Left colon (tissue), 2 donors: ENCODE results near the gene BRCA1. TPM values are rescaled to one million over a fixed set of nuclear protein-coding genes. Genes with fewer than 3 reads are reported as not detected.
"Not testable (repeated sequence)": the region's sequence is repeated elsewhere in the genome, so short reads cannot be mapped to it uniquely, and the experiment has no call there.

ENCODE experiments used
- ATAC-seq: fragments of 200-7000 bp; cut with Tn5 transposase; one replicate; pipeline ENCODE4 v1.9.1; 2020; ENCODE audit warnings: mild to moderate bottlenecking, moderate library complexity
- DNase-seq, 2 donors: peaks; one replicate each; pipeline ENCODE4 v3.0.0-alpha.2; 2020
- intact Hi-C, 2 donors: fragments of 100-400 bp; cut with DNase I in 1 of 2; cut with micrococcal nuclease in 1 of 2; formaldehyde crosslinking; loops; one replicate each; pipeline versions ENCODE4 v1.11.2 to v1.14.0; 2022; cut with DNase I, micrococcal nuclease
- total RNA-seq, 2 donors: library from RNA; stranded (reverse); fragmentation: NEBNext Ultra II Directional; extraction: Animal tissue kit (Norgen Biotek cat#: 25700); gene quantifications; one replicate each; pipeline ENCODE4 v1.2.1, GENCODE V29; 2021
- donor health status: DM: no; HTN: no; CAD: no.
- donor health status: DM: yes; HTN: yes; CAD: no.

BRCA1 gene
- total RNA-seq, 2 donors from 2014 or later: 7.0 to 10.3 TPM

DNA sequence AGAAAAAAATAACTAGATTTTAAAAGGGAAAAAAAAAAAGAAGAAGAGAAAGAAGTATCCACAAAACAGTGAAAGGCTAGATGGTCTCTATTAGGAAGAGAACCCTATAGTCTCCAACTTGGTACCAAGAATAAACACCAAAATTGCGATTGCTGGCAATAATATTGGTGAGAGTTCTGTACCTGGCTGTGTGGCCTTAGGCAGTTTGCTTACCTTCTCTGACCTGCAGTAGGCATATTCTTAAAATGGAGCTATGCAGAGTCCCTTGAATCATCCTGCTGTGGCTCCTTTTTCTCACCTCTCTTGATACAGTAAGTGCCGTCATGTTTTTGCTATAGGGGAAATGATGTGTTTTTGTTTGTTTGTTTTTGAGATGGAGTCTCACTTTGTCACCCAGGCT lies 35.1 kb downstream of the BRCA1 start:
- intact Hi-C loops: no loop called here
- ATAC-seq (no peak), DNase-seq (no peak)

DNA sequence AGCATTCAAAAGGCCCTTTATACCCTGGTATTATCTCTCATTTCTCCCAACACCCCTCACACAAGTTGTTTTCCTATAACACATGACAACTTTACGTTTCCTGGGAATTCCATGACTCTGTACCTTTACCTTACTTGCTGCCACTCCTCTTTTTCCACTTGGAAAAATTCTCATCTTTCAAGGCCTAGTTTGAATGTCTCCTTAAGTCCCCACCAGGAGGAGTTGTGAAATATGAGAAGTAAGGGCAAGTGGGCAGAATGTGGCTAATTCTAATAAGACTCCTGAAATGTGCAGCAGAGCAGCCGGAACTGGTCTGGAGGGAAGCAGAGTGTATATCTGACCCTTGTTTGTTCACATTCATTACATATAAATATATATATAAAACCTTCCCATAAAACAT lies 39.7 kb downstream of the BRCA1 start:
- intact Hi-C loops: no loop called here
- ATAC-seq (no peak), DNase-seq (no peak)

DNA sequence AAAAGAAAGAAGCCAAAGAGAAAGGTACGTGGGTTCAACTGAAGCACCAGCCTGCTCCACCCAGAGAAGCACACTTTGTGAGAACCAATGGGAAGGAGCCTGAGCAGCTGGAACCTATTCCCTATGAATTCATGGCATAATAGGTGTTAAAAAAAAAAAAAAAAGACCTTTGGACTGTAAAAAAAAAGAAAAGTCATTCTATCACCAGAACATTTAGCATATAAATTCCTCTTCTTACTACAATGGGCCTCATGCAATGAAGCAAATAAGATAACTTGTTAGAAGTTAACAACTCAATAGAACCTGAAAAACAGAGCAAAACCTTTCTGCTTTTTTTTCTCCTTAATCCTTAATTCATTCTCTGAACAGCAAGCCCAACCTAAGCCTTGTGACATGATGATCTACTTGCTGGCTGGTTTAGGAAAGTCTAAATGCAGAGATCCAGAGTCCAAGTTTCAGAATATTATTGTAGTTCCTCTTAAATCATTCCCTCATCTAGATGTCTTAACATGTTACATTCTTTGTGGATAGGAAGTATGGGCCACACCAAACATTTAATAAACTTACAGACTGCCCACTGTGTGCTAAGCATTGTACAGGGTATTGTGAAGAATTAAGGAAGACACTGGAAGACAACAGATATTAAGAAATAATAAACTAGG lies 45.4 kb downstream of the BRCA1 start:
- DNase-seq (peak; percentile 9 to 41), ATAC-seq (peak; percentile 84)
- intact Hi-C loops: no loop called here

DNA sequence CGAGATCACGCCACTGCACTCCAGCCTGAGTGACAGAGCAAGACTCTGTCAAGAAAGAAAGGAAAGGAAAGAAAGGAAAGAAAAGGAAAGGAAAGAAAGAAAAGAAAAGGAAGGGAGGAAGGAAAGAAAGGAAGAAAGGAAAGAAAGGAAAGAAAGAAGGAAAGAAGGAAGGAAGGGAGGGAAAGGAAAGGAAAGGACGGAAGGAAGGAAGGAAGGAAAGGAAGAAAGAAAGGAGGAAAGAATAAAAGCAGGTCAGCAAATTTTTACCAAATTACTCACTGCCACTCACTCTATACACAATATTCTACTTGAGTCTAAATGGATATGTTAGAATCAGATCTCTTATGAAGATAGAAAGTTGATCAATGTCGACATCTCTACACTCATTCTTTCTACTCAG lies 50.3 kb downstream of the BRCA1 start:
- ATAC-seq (no peak), DNase-seq (no peak)
- intact Hi-C loops: no loop called here

- ATAC-seq: no peak
- DNase-seq: no peak
- intact Hi-C loops: no loop called here
Measured at GRCh38 chr17:43070872-43071271, 54.3 kb downstream of the BRCA1 start.

- intact Hi-C loops: no loop called here
- DNase-seq (no peak), ATAC-seq (no peak)
Measured at GRCh38 chr17:43070257-43070656, 54.9 kb downstream of the BRCA1 start.

GRCh38 chr17:43069368-43069898 lies 55.7 kb downstream of the BRCA1 start:
- no peak for DNase-seq
- no peak for ATAC-seq
- intact Hi-C loops: no loop called here

GRCh38 chr17:43068570-43069367 lies 56.4 kb downstream of the BRCA1 start:
- DNase-seq (no peak), ATAC-seq (no peak)
- intact Hi-C loops: no loop called here

- intact Hi-C loops: no loop called here
- DNase-seq (no peak), ATAC-seq (no peak)
Measured at GRCh38 chr17:43062984-43063638, 62.1 kb downstream of the BRCA1 start.

DNA sequence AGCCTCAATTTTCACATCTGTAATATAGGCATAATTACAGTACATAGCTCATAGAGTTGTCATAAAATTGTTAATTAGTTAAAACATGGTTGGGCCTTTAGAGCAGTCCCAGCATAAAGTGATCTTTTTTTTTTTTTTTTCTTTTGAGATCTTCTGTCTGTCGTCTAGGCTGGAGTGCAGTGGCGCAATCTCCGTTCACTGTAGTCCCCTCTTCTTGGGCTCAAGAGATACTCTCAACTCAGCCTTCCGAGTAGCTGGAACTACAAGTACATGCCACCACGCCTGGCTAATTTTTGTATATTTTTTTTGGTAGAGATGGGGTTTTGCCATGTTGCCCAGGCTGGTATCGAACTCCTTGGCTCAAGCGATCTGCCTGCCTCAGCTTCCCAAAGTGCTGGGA lies 69.1 kb downstream of the BRCA1 start:
- ATAC-seq (no peak), DNase-seq (no peak)
- intact Hi-C loops: no loop called here

DNA sequence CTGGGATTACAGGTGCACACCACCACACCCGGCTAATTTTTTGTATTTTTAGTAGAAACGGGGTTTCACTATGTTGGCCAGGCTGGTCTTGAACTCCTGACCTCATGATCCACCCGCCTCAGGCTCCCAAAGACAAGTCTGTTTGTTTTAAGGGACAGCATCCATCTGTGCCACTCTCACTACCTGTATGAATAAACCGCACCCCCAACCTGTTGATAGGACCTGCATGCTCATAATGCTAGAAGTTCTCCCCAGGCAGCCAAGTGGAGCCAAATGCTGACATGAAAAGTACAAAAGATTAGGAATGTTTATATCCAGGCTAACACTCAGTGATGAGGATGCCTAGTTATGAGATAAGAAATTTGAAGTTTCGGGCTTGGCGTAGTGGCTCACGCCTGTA lies 72.2 kb downstream of the BRCA1 start:
- intact Hi-C loops, DNase-seq, ATAC-seq: not testable (repeated sequence)

DNA sequence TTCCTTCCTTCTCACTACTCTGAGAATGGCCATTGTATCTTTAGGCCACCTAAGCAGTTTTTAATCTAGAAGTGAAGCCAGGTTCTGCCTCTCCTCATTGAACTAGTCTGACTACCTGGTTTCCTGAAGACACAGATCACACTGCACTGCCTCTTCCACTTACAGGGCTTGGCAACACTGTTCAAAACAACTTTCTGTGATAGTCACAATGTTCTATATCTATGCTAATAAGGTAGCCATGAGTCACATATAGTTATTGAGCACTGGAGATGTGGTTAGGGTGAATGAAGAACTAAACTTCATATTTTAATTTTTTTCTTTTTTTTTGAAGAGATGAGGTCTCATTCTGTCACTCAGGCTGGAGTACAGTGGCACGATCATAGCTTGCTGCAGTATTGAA lies 73.2 kb downstream of the BRCA1 start:
- DNase-seq (no peak), ATAC-seq (no peak)
- intact Hi-C loops: no loop called here

- intact Hi-C loops: no loop called here
- ATAC-seq (no peak), DNase-seq (no peak)
Measured at GRCh38 chr17:43044024-43044423, 81.1 kb downstream of the BRCA1 start.

DNA sequence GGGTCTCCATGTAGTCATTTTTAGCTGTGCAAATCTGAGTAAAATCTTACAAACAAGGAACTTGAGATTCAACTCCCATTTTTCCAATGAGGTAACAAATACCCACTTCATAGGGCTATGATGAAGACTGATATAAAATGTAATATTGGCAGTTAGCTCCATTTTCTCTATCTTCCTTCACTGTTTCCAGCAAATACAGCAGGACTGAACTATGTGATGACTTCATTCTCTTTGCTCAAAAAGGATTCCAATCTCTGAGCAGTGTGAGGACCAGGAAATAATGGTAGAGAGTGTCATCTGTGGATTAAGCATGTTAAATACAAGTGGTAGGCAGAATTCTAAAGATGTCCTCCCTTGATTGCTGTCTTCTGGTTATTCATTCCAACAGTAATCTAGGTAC lies 81.9 kb downstream of the BRCA1 start:
- no peak for ATAC-seq
- no peak for DNase-seq
- intact Hi-C loops: no loop called here

DNA sequence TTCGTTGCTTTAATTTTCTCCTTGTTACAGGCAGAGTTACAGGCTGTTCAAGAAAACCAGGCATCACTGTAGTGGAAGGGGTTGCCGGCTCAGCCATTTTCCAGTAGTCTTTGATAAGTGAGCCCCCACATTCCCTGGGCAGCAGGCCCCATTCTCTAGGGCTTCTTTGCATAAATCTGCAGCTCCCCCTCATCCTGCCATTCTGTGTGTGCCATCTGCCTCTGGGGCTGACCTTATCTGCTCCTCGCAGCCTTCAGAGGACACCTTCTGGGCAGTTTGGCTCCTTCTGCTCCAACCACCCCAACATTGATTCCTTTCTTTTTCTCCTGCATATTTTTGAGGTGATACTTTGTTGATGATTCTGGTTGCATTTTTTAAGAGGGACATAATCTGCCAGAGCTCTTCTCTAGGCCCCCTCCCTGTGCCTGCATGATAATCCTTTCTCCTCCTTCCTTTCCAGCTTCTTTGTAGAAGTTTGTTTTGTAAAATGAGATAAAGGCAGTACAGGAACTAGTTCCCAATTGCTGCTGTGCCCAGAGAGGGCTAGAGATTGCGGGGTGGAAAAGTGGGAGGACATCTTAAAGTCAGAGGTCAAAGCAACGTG lies 83.0 kb downstream of the BRCA1 start:
- ATAC-seq: no peak
- intact Hi-C loops: no loop called here
- no peak for DNase-seq

- intact Hi-C loops: no loop called here
- ATAC-seq: no peak
- DNase-seq: no peak
Measured at GRCh38 chr17:43040655-43041054, 84.5 kb downstream of the BRCA1 start.

DNA sequence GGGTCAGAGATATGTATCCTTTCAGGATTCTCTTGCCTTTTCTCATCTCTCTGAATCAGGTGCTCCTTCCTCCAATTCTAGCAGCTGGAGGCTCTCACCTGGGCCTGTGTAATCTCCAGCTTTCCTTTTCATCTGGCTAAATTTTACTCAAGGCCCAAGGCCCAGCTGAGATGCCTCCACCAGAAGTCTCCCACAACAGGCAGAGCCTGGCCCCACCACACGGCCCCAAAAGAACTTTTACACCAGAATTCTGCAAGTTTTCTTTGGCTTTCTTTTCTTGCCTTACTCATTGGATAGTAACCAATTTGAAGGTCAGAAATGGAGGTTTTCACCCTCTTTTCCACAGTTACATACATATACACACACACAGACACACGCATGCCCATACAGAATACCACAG lies 85.5 kb downstream of the BRCA1 start:
- no peak for ATAC-seq
- intact Hi-C loops: no loop called here
- no peak for DNase-seq

DNA sequence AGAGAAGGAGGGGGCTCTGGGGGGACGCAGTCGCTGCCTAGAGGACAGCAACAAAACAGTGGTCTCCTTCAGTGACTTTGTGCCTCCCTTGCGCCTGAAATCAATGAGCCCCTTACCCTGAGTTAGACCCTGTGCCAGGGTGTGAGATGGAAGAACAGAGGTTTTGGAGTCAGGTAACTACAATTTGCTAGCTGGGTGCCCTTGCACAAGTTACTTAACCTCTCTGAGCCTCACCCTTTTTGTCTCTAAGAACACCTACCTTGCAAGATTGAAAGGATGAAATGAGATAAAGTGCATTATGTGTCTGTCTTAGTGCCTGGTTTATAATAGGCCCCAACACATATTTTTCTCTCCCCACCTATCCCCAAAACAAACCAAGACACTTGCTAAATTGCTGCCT lies 90.3 kb downstream of the BRCA1 start:
- ATAC-seq (no peak), DNase-seq (no peak)
- intact Hi-C loops: no loop called here
